HG03135 (cell line): Measurements from ENCODE around the gene MTTP.

Experiments
- ATAC-seq: cut with Tn5 transposase; IDR thresholded peaks from one replicate; pipeline ENCODE4 v1.9.1; 2021; ENCODE audit warnings: mild to moderate bottlenecking, moderate library complexity; ENCODE audit not compliant: unreplicated experiment

Gene MTTP

GRCh38 chr4:99665983-99666382, 91.4 kb downstream of the MTTP start:
- no peak for ATAC-seq

DNA sequence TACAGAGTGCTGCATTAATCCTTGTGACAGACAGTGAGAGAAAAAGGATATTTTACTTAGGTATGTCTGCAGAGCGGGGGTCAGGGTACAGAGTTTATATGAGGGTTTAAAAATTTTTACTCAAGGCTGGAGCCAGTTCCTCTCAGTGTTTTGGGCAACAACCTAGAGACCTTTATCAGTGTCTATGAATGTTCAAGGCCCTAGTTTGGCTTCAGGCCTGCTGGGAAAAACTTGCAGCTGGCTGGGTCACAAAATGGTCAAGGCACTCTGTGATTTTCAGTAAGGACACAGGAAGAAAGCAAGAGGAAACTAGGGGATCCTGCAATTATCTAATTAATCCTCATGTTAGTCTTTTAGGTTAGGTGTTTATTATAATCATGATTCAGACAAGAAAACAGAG, 93.8 kb downstream of the MTTP start:
- no peak for ATAC-seq

GRCh38 chr4:99669084-99669483, 94.5 kb downstream of the MTTP start:
- no peak for ATAC-seq

- no peak for ATAC-seq
Observed at GRCh38 chr4:99670409-99671073, 95.9 kb downstream of the MTTP start.
